HG02763 (cell line): ENCODE data around the gene RPL10.
A peak's percentile ranks its signal among the peaks of the same experiment; 100 is the strongest.

Source experiments
- ATAC-seq: cut with Tn5 transposase; IDR thresholded peaks from one replicate; pipeline ENCODE4 v1.9.1; 2021; ENCODE audit warnings: mild to moderate bottlenecking, moderate library complexity; ENCODE audit not compliant: unreplicated experiment

The RPL10 gene

GRCh38 chrX:154428176-154429171, 30.3 kb downstream of the RPL10 start, which contains the start of gene ATP6AP1:
Gene ATP6AP1 (plus strand): TSS chrX:154428677. CDS start chrX:154428693, 16 bp downstream.
- ATAC-seq: peak; percentile 95

GRCh38 chrX:154429711-154430110, 31.5 kb downstream of the RPL10 start:
- ATAC-seq: no peak

- ATAC-seq: no peak
These were observed 32.3 kb downstream of the RPL10 start for GRCh38 chrX:154430479-154430878.

- ATAC-seq: no peak
These were observed 32.7 kb downstream of the RPL10 start for GRCh38 chrX:154430916-154431315.

- no peak for ATAC-seq
These were observed 33.2 kb downstream of the RPL10 start for GRCh38 chrX:154431341-154431740.

- ATAC-seq: no peak
These were observed 34.0 kb downstream of the RPL10 start for GRCh38 chrX:154432210-154432609.

- ATAC-seq: no peak
These were observed 35.4 kb downstream of the RPL10 start for GRCh38 chrX:154433605-154434004.

GRCh38 chrX:154434394-154435168, 36.4 kb downstream of the RPL10 start:
- ATAC-seq: no peak

- no peak for ATAC-seq
These were observed 37.1 kb downstream of the RPL10 start for GRCh38 chrX:154435171-154435733.

- ATAC-seq: no peak
These were observed 38.3 kb downstream of the RPL10 start for GRCh38 chrX:154436374-154436982.

GRCh38 chrX:154436983-154437752, 39.0 kb downstream of the RPL10 start, which contains the start of gene GDI1:
Gene GDI1 (plus strand): TSS chrX:154437154. CDS start chrX:154437255, 101 bp downstream.
- ATAC-seq: no peak

- no peak for ATAC-seq
These were observed 40.1 kb downstream of the RPL10 start for GRCh38 chrX:154437971-154438893.

GRCh38 chrX:154439841-154440240, 41.7 kb downstream of the RPL10 start:
- no peak for ATAC-seq

GRCh38 chrX:154440623-154441357, 42.6 kb downstream of the RPL10 start:
- ATAC-seq: no peak

GRCh38 chrX:154441564-154441963, 43.4 kb downstream of the RPL10 start:
- ATAC-seq: no peak

- ATAC-seq: no peak
These were observed 44.0 kb downstream of the RPL10 start for GRCh38 chrX:154441984-154442707.

GRCh38 chrX:154443479-154443910, 45.3 kb downstream of the RPL10 start:
- ATAC-seq: no peak
